CMK (cell line): ENCODE measurements around the gene SSNA1.
A peak's percentile ranks its signal among the peaks of the same experiment; 100 is the strongest.

ENCODE experiments used
- DNase-seq: peaks from one replicate; pipeline ENCODE4 v3.0.0-alpha.2; 2010; ENCODE audit warnings: low read depth

Gene SSNA1

GRCh38 chr9:137184881-137185660 lies 3.4 kb upstream of the SSNA1 start:
- DNase-seq: no peak

GRCh38 chr9:137185921-137186320 lies 2.6 kb upstream of the SSNA1 start:
- no peak for DNase-seq

GRCh38 chr9:137186385-137186784 lies 2.1 kb upstream of the SSNA1 start:
- no peak for DNase-seq

GRCh38 chr9:137187386-137187785 lies 1.1 kb upstream of the SSNA1 start:
- DNase-seq: no peak

- DNase-seq: no peak
These were observed 388 bp upstream of the SSNA1 start for GRCh38 chr9:137188086-137188489.

GRCh38 chr9:137189297-137190295 lies 1.1 kb downstream of the SSNA1 start:
- DNase-seq: no peak

GRCh38 chr9:137190315-137190856 lies 1.9 kb downstream of the SSNA1 start:
- DNase-seq: no peak

GRCh38 chr9:137191245-137191644 lies 2.8 kb downstream of the SSNA1 start:
- no peak for DNase-seq

- no peak for DNase-seq
These were observed 3.4 kb downstream of the SSNA1 start for GRCh38 chr9:137191691-137192447.

- no peak for DNase-seq
These were observed 3.9 kb downstream of the SSNA1 start for GRCh38 chr9:137192448-137192780.

- no peak for DNase-seq
These were observed 4.4 kb downstream of the SSNA1 start for GRCh38 chr9:137192859-137193258.

GRCh38 chr9:137193771-137194170 lies 5.3 kb downstream of the SSNA1 start:
- DNase-seq: no peak

GRCh38 chr9:137194388-137194787 lies 5.9 kb downstream of the SSNA1 start:
- no peak for DNase-seq

- DNase-seq: no peak
These were observed 6.4 kb downstream of the SSNA1 start for GRCh38 chr9:137194909-137195308.

GRCh38 chr9:137195525-137196220 lies 7.2 kb downstream of the SSNA1 start:
- DNase-seq: no peak

GRCh38 chr9:137198051-137198901 lies 9.8 kb downstream of the SSNA1 start:
- DNase-seq: no peak

- no peak for DNase-seq
These were observed 10.4 kb downstream of the SSNA1 start for GRCh38 chr9:137198902-137199283.

GRCh38 chr9:137199411-137200121 lies 11.1 kb downstream of the SSNA1 start:
- DNase-seq: no peak

- DNase-seq: peak; percentile 99
These were observed 12.1 kb downstream of the SSNA1 start, which contains the start of gene TPRN for GRCh38 chr9:137200311-137201204. TPRN (minus strand) TSS chr9:137200741; CDS start chr9:137200711, 30 bp downstream.
